Fibroblast of villous mesenchyme (primary cell): Measurements from ENCODE around the gene ZNF599. TPM values are rescaled to one million over a fixed set of nuclear protein-coding genes. Genes with fewer than 3 reads are reported as not detected.

Experiments used
- DNase-seq: peaks from one replicate; pipeline ENCODE4 v3.0.0-alpha.2; 2010; ENCODE audit warnings: low read depth
- H3K4me3 ChIP-seq: 2 replicates; pipeline ENCODE4 v1.5.1; 2011; ENCODE audit warnings: low read depth, mild to moderate bottlenecking, low read length
- CTCF ChIP-seq: IDR thresholded peaks from 2 replicates; pipeline ENCODE4 v1.5.1; 2012; ENCODE audit warnings: low read depth, mild to moderate bottlenecking, low read length; ENCODE audit not compliant: insufficient read depth
- total RNA-seq: library from RNA; depleted of rRNA; stranded (reverse); fragments of >200 nt; gene quantifications from 2 replicates; pipeline ENCODE4 v1.2.3, GENCODE V29; 2012

ZNF599 gene
- total RNA-seq, 1 donor: 7.8 TPM

- DNase-seq: no peak
- no peak for TF ChIP-seq CTCF
- no peak overlapping the region for H3K4me3 ChIP-seq
These were observed 61.1 kb downstream of the ZNF599 start for GRCh38 chr19:34711890-34712289.

Other genes with a start within 250 kb of the ZNF599 start
- under 0.01 TPM in 2 replicates for gene SCGB2B2, start 96.1 kb downstream of the ZNF599 start, total RNA-seq
- gene ZNF302, start 95.5 kb downstream of the ZNF599 start, total RNA-seq: 13.2 and 15.1 TPM in 2 replicates
- 14.5 and 14.7 TPM in 2 replicates for gene ZNF181, start 39.0 kb downstream of the ZNF599 start, total RNA-seq
- 3.2 and 3.9 TPM in 2 replicates for gene ZNF30, start 153.7 kb upstream of the ZNF599 start, total RNA-seq
- 5.8 and 6.5 TPM in 2 replicates for gene ZNF792, start 191.0 kb upstream of the ZNF599 start, total RNA-seq
- 23.3 and 26.7 TPM in 2 replicates for gene GRAMD1A, start 227.1 kb upstream of the ZNF599 start, total RNA-seq